CD4-positive, alpha-beta T cell treated with Interleukin-2 at 100 ng/mL for 4 hours (primary cell): ENCODE data around the gene PHETA2.
"Not testable (repeated sequence)": the region's sequence is repeated elsewhere in the genome, so short reads cannot be mapped to it uniquely, and the experiment has no call there.

Experiments used
- DNase-seq: peaks from one replicate; pipeline ENCODE4 v3.0.0-alpha.2; 2020; ENCODE audit warnings: low spot score

The PHETA2 gene

GRCh38 chr22:42104332-42104860 lies 30.3 kb downstream of the PHETA2 start:
- not testable (repeated sequence) for DNase-seq

GRCh38 chr22:42108848-42109247 lies 34.8 kb downstream of the PHETA2 start:
- DNase-seq, result no peak

- DNase-seq, result no peak
Measured at GRCh38 chr22:42111798-42112197, 37.8 kb downstream of the PHETA2 start.

- DNase-seq, result not testable (repeated sequence)
Measured at GRCh38 chr22:42112793-42113192, 38.7 kb downstream of the PHETA2 start.

GRCh38 chr22:42114721-42115120 lies 40.7 kb downstream of the PHETA2 start:
- DNase-seq, result no peak

- DNase-seq, result not testable (repeated sequence)
Measured at GRCh38 chr22:42115420-42115830, 41.4 kb downstream of the PHETA2 start.

- no peak for DNase-seq
Measured at GRCh38 chr22:42116848-42117424, 42.9 kb downstream of the PHETA2 start.

GRCh38 chr22:42120231-42121021 lies 46.4 kb downstream of the PHETA2 start:
- peak; percentile 55 for DNase-seq

GRCh38 chr22:42123529-42123928 lies 49.5 kb downstream of the PHETA2 start:
- DNase-seq, result not testable (repeated sequence)

GRCh38 chr22:42127606-42128005 lies 53.6 kb downstream of the PHETA2 start:
- DNase-seq, result no peak

GRCh38 chr22:42128007-42128406 lies 54.0 kb downstream of the PHETA2 start:
- not testable (repeated sequence) for DNase-seq
